ENCODE results near the gene VTI1A. TPM values are rescaled to one million over a fixed set of nuclear protein-coding genes. Genes with fewer than 3 reads are reported as not detected.
"Not testable (repeated sequence)": the region's sequence is repeated elsewhere in the genome, so short reads cannot be mapped to it uniquely, and the experiment has no call there.

Gene VTI1A
- total RNA-seq, 2 donors from 2014 or later = 35.2 to 46.9 TPM

DNA sequence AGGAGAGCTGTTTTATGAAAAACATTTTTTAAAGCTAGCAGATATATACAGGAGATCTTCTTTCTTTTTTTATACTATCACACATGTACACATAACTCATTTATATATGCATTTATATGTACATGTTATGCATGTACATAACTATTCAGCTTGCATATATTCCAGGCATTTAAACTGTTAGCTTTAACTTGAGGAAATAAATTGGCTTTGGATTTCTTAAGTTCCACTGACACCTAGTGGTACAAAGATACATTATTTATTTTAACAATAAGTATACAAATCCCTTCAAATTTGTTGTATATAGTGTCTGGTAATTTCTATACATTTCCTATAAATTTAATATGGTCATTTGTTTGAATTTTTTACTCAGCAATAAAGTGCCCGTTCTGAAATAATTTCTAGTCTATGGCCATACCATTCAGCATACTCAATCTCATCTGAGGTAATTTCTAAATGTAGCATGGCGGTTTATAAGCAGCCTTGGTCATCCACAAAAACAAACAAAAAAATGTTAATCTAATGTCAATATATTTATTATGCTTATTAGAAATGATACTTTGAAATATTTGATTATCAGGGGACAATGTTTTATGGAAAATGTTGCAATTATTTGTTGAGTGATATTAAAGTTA, 11.9 kb upstream of the VTI1A start:
- Mint-ChIP-seq H3K27me3 (no peaks in the 10 kb centered on the region), H3K4me3 (no peak overlapping the region), H3K4me1 (peaks cover 5% of the 10 kb centered on the region), H3K36me3 (ENCODE audit: low read depth) (peaks cover 96% of the 10 kb centered on the region), H3K27ac (peak overlapping the region; percentile 3), H3K9me3 (no peaks in the 10 kb centered on the region)
- ATAC-seq (replicated peaks) = no peak

DNA sequence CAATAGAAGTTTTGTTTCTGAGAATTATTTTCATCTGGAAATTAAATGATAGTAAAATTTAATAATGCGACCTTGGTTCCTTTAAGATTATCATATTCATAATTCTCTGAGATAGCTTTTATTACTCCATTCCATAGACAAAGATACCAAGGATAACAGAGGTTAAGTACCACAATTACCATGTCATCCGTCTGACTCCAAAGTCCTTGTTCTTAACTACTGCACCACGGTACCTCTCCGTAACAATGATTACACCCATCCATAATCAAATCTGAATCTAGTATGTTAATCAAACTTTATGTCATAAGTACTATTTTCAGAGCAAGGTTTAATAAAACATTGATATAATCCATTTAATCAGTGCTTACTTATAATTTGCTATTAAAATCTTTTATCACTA, 8.7 kb upstream of the VTI1A start:
- H3K9me3 Mint-ChIP-seq = no peaks in the 10 kb centered on the region
- peaks cover 99% of the 10 kb centered on the region for H3K36me3 Mint-ChIP-seq (ENCODE audit: low read depth)
- H3K27me3 Mint-ChIP-seq = no peaks in the 10 kb centered on the region
- no peak overlapping the region for H3K27ac Mint-ChIP-seq
- no peak for ATAC-seq (replicated peaks)
- no peak overlapping the region for H3K4me3 Mint-ChIP-seq
- peaks cover 21% of the 10 kb centered on the region for H3K4me1 Mint-ChIP-seq

DNA sequence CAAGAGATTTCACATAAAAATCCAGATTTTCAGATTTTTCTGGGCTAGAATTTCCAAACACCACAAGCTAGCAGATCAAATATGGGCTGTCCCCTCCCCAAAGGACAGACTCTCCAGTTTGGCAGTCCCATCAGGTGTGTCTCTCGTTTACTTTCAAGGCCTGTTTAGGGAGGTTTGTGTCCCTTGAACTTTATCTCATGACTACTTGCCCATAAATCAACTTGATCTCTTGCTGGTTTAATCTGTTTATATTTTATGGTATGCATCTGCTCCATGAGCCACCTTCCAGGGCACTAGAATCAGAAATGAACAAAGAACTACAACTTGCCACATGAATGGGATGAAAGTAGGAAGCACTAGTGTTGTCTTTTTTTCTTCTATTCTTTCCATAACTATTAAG, 5.5 kb upstream of the VTI1A start:
- peak overlapping the region; percentile 73 for H3K27ac Mint-ChIP-seq
- peaks cover 99% of the 10 kb centered on the region for H3K36me3 Mint-ChIP-seq (ENCODE audit: low read depth)
- H3K4me1 Mint-ChIP-seq = peaks cover 15% of the 10 kb centered on the region
- H3K9me3 Mint-ChIP-seq = no peaks in the 10 kb centered on the region
- no peaks in the 10 kb centered on the region for H3K27me3 Mint-ChIP-seq
- peak overlapping the region; percentile 52 for H3K4me3 Mint-ChIP-seq
- ATAC-seq (replicated peaks) = no peak

- Mint-ChIP-seq H3K27ac (peak overlapping the region; percentile 73), H3K9me3 (no peaks in the 10 kb centered on the region), H3K4me3 (peak overlapping the region; percentile 52), H3K4me1 (peaks cover 15% of the 10 kb centered on the region), H3K36me3 (ENCODE audit: low read depth) (peaks cover 98% of the 10 kb centered on the region), H3K27me3 (no peaks in the 10 kb centered on the region)
- peak; percentile 43 for ATAC-seq (replicated peaks)
Observed at GRCh38 chr10:112442063-112442462, 5.0 kb upstream of the VTI1A start.

DNA sequence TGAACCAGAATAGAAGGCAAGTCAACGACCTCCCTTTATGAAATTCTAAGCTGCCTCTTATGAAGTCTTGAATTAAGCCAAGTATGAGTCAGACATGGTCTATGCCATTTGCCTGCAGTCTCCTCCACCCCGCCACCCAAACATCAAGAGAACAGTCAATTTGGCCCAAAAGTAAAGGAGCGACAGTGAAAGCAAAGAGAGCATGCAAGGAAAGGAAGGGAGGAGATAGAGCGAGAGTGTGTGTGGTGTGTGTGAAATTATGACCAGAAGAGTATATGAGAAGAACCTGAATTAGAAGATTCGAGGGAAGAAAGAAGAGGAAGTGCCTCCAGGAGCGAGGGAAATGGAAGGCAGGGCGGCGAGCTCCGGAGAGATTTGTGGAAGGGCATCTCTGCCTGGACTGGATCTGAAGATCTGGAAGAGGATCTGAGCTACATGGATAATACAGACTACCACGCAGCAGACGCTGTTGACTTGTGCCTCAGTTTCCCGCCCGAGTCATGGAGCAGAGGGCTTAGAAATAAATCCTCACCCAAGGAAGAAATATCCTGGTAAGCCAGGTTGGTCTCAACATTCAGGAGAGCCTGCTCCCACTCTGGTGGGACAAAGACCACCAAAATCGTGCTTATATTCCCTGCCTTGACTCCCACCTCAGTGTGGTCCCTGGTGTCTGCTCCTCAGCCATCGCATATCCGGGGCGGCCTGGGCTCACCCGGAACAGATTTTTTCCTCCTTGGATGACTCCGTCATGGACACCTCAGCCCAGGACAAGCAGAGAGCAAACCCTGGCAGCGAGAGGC, 760 bp upstream of the VTI1A start:
- H3K36me3 Mint-ChIP-seq (ENCODE audit: low read depth) = peaks cover 74% of the 10 kb centered on the region
- H3K4me1 Mint-ChIP-seq = peaks cover 24% of the 10 kb centered on the region
- H3K9me3 Mint-ChIP-seq = no peaks in the 10 kb centered on the region
- peak overlapping the region; percentile 93 for H3K27ac Mint-ChIP-seq
- H3K4me3 Mint-ChIP-seq = peak overlapping the region; percentile 89
- no peaks in the 10 kb centered on the region for H3K27me3 Mint-ChIP-seq
- peak; percentile 25 for ATAC-seq (replicated peaks)

- Mint-ChIP-seq H3K36me3 (ENCODE audit: low read depth) (peaks cover 64% of the 10 kb centered on the region), H3K27ac (peak overlapping the region; percentile 93), H3K4me3 (peak overlapping the region; percentile 89), H3K4me1 (peaks cover 14% of the 10 kb centered on the region), H3K27me3 (no peaks in the 10 kb centered on the region), H3K9me3 (no peaks in the 10 kb centered on the region)
- no peak for ATAC-seq (replicated peaks)
Observed at GRCh38 chr10:112447620-112447928, 559 bp downstream of the VTI1A start.

DNA sequence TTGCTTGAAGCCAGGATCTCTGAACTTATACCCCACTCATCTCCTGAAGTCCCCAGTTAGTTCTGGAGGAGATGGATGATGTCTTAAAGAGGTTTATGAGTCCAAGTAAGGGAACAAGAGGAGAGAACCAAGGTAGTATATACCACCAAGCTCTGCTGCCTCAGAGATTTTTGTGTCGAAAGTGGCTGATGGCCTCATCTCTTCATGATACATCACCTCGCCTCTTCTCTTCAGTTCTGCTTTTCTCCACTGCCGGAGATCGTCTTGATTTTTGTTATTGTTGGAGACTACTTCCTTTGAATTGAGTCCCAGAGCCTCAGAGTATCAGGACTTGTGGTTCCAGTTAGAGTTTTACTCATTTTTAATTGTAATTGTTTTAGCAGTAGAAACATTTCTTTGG, 1.9 kb downstream of the VTI1A start:
- no peaks in the 10 kb centered on the region for H3K27me3 Mint-ChIP-seq
- ATAC-seq (replicated peaks) = no peak

DNA sequence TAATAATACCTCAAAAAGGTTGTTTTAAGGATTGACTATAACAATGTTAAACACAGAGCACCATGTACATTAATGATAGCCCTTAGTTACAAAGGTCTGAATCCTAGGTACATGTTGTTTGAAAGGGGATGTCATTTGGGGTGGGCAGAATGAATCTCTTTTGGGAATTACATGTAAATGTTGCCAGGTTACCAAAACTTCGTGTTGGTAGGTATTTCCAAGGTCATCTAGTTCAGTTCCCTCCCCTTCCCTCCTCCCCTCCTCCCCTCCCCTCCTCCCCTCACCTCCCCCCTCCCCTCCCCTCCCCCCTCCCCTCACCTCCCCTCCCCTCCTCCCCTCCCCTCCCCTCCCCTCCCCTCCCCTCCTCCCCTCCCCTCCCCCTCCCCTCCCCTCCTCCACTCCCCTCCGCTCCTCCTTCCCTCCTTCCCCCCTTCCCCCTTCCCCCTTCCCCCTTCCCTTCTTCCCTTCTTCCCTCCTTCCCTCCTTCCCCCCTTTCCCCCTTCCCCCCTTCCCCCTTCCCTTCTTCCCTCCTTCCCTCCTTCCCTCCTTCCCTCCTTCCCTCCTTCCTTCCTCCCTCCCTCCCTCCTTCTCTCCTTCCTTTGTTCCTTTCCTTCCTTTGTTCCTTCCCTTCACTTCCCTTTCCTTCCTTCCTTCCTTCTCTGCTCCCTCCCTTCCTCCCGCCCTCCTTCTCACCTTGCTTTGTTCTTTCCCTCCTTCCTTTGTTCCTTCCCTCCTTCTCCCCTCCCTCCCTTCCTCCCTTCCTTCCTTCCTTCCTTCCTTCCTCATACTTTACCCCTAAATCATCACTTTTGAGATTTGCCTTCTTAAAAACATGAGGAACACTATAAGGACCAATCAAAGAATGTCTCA, 8.1 kb downstream of the VTI1A start:
- no peaks in the 10 kb centered on the region for H3K9me3 Mint-ChIP-seq
- peaks cover 12% of the 10 kb centered on the region for H3K4me1 Mint-ChIP-seq
- no peaks in the 10 kb centered on the region for H3K27me3 Mint-ChIP-seq
- no peak for ATAC-seq (replicated peaks)
- H3K4me3 Mint-ChIP-seq = peak overlapping the region; percentile 68
- H3K27ac Mint-ChIP-seq = peak overlapping the region; percentile 98
- H3K36me3 Mint-ChIP-seq (ENCODE audit: low read depth) = peaks cover 8% of the 10 kb centered on the region

More for the DNA sequence above, 1.9 kb downstream of the VTI1A start:
- Mint-ChIP-seq H3K9me3 (no peaks in the 10 kb centered on the region), H3K36me3 (ENCODE audit: low read depth) (peaks cover 51% of the 10 kb centered on the region), H3K27ac (peak overlapping the region; percentile 58), H3K4me1 (peaks cover 13% of the 10 kb centered on the region), H3K4me3 (peak overlapping the region; percentile 89)

GRCh38 chr10:112456533-112456932, 9.5 kb downstream of the VTI1A start:
- H3K27me3 Mint-ChIP-seq = no peaks in the 10 kb centered on the region
- H3K36me3 Mint-ChIP-seq (ENCODE audit: low read depth) = peaks cover 11% of the 10 kb centered on the region
- peak overlapping the region; percentile 5 for H3K27ac Mint-ChIP-seq
- H3K9me3 Mint-ChIP-seq = no peaks in the 10 kb centered on the region
- H3K4me1 Mint-ChIP-seq = peaks cover 12% of the 10 kb centered on the region
- ATAC-seq (replicated peaks) = no peak
- no peak overlapping the region for H3K4me3 Mint-ChIP-seq

DNA sequence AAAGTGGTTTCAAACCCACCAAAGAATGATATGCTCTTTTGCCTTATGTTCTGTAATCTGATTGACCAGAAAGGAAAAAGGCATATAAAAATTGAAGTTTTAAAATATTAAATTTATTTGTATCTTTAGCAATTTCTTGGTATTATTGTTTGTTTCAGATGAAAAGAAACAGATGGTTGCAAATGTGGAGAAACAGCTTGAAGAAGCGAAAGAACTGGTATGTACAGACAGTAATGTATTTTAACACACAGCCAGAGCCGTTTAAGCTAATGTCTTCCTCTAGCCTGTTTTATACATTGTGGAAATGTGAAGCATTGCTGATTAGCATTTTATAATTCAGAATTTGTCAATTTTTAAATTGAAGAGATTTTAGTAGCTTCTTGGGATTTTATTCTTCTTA, 13.4 kb downstream of the VTI1A start:
- Mint-ChIP-seq H3K4me1 (peaks cover 12% of the 10 kb centered on the region), H3K4me3 (no peak overlapping the region), H3K27me3 (no peaks in the 10 kb centered on the region), H3K36me3 (ENCODE audit: low read depth) (peaks cover 43% of the 10 kb centered on the region), H3K27ac (no peak overlapping the region), H3K9me3 (no peaks in the 10 kb centered on the region)
- no peak for ATAC-seq (replicated peaks)

DNA sequence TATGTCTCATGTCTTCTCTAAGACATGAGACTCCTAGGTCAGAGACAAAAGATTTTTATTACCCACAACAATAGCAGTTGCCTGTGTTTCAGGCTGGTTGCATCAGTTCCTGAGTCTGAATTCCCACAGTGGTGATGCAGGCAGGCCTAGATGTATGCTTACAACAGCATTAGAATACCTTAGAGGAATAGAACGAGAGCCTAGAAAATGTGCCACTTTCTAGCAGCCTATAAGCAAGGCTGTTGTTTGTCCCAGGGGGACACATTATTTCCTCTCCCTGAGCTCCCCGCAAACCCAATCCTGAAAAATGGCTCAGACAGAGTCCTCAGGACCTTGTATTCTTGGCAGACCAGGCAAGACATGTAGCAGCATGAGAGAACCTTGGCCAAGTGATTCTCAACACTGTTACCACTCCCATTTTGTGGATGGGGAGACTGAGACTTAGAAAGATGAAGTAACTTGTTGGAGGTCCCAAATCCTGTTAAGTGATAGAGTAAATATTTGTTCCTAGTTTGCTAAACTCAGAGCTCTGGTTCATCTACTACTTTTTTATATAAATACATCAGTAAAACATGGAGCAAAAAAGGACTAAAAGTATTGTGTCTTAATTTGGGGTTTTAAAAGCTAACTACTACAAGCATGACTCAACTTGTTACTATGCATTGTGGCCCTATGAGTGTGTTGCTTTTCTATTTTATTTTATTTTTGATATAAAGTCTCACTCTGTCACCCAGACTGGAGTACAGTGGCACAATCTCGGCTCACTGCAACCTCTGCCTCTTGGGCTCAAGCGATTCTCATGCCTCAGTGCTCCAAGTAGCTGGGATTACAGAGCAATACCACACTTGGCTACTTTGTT, 14.2 kb downstream of the VTI1A start:
- Mint-ChIP-seq H3K4me1 (peaks cover 6% of the 10 kb centered on the region), H3K27ac (peak overlapping the region; percentile 80), H3K36me3 (ENCODE audit: low read depth) (peaks cover 52% of the 10 kb centered on the region), H3K4me3 (peak overlapping the region; percentile 15), H3K9me3 (no peaks in the 10 kb centered on the region), H3K27me3 (no peaks in the 10 kb centered on the region)
- ATAC-seq (replicated peaks) = peak; percentile 90

DNA sequence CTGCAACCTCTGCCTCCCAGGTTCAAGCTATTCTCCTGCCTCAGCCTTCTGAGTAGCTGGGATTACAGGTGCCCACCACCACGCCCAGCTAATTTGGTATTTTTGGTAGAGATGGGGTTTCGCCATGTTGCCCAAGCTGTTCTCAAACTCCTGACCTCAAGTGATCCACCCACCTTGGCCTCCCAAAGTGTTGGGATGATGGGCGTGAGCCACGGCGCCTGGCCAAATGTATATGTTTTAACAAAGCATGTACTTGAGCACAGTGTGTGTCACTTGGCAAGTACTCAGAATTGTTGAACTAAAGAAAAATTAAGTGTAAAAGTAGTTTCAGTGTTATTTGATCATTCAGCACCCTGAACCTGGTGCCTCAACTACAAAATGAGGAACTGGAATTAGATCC, 17.1 kb downstream of the VTI1A start:
- H3K27me3 Mint-ChIP-seq; H3K9me3 Mint-ChIP-seq; H3K4me1 Mint-ChIP-seq; H3K27ac Mint-ChIP-seq; ATAC-seq (replicated peaks); H3K4me3 Mint-ChIP-seq: not testable (repeated sequence)
- H3K36me3 Mint-ChIP-seq (ENCODE audit: low read depth) = peaks cover 77% of the 10 kb centered on the region

- Mint-ChIP-seq H3K4me3 (no peak overlapping the region), H3K36me3 (ENCODE audit: low read depth) (peaks cover 90% of the 10 kb centered on the region), H3K27ac (no peak overlapping the region), H3K27me3 (no peaks in the 10 kb centered on the region), H3K9me3 (no peaks in the 10 kb centered on the region), H3K4me1 (peaks cover 6% of the 10 kb centered on the region)
- ATAC-seq (replicated peaks) = peak; percentile 54
Observed at GRCh38 chr10:112465299-112465883, 18.4 kb downstream of the VTI1A start.

GRCh38 chr10:112466802-112467201, 19.8 kb downstream of the VTI1A start:
- Mint-ChIP-seq H3K4me1 (no peaks in the 10 kb centered on the region), H3K27ac (no peak overlapping the region), H3K27me3 (no peaks in the 10 kb centered on the region), H3K4me3 (no peak overlapping the region), H3K9me3 (no peaks in the 10 kb centered on the region), H3K36me3 (ENCODE audit: low read depth) (peaks cover 84% of the 10 kb centered on the region)
- ATAC-seq (replicated peaks) = no peak

Measured in activated T-helper 17 cell treated with anti-CD3 and anti-CD28 coated beads, Interleukin-2, amount 50 U/mL, for 72 hours (primary cell).